ENCODE results near the gene DZANK1.

Gene DZANK1

GRCh38 chr20:18497603-18498002, 30.8 kb upstream of the DZANK1 start:
- H3K9me3 ChIP-seq (ENCODE audit: control insufficient read depth, low read length): no peaks in the 10 kb centered on the region
- no peak for DNase-seq
- peaks cover 6% of the 10 kb centered on the region for H3K4me1 ChIP-seq (ENCODE audit: control insufficient read depth, insufficient read depth, low read length, poor library complexity, severe bottlenecking)
- H3K4me3 ChIP-seq (ENCODE audit: insufficient read depth, low read depth, low read length, poor library complexity, severe bottlenecking): no peak overlapping the region
- no peaks in the 10 kb centered on the region for H3K36me3 ChIP-seq (ENCODE audit: control insufficient read depth, insufficient read depth, low read length)
- H3K27me3 ChIP-seq (replicated peaks; ENCODE audit: control insufficient read depth, insufficient read depth, low read length, poor library complexity, severe bottlenecking): no peaks in the 10 kb centered on the region
- peak overlapping the region; percentile 72 for H3K27ac ChIP-seq (ENCODE audit: insufficient read depth, low read length, poor library complexity, severe bottlenecking)

GRCh38 chr20:18496740-18497592, 30.1 kb upstream of the DZANK1 start, which contains the start of gene RBBP9:
RBBP9 (minus strand) TSS chr20:18497225; CDS start chr20:18497167, 58 bp downstream.
- peak; percentile 37 to 55 (median 54) for DNase-seq

GRCh38 chr20:18496042-18496441, 29.2 kb upstream of the DZANK1 start:
- H3K27ac ChIP-seq (ENCODE audit: insufficient read depth, low read length, poor library complexity, severe bottlenecking): no peak overlapping the region
- no peaks in the 10 kb centered on the region for H3K27me3 ChIP-seq (replicated peaks; ENCODE audit: control insufficient read depth, insufficient read depth, low read length, poor library complexity, severe bottlenecking)
- H3K4me3 ChIP-seq (ENCODE audit: insufficient read depth, low read depth, low read length, poor library complexity, severe bottlenecking): no peak overlapping the region
- no peaks in the 10 kb centered on the region for H3K9me3 ChIP-seq (ENCODE audit: control insufficient read depth, low read length)
- H3K4me1 ChIP-seq (ENCODE audit: control insufficient read depth, insufficient read depth, low read length, poor library complexity, severe bottlenecking): peaks cover 6% of the 10 kb centered on the region
- no peaks in the 10 kb centered on the region for H3K36me3 ChIP-seq (ENCODE audit: control insufficient read depth, insufficient read depth, low read length)
- no peak for DNase-seq

More at GRCh38 chr20:18496740-18497592, 30.1 kb upstream of the DZANK1 start, which contains the start of gene RBBP9:
- Histone ChIP-seq H3K4me1 (ENCODE audit: control insufficient read depth, insufficient read depth, low read length, poor library complexity, severe bottlenecking) (peaks cover 6% of the 10 kb centered on the region), H3K4me3 (ENCODE audit: insufficient read depth, low read depth, low read length, poor library complexity, severe bottlenecking) (peak within 1 kb of the TSS; percentile 92), H3K9me3 (ENCODE audit: control insufficient read depth, low read length) (no peaks in the 10 kb centered on the region), H3K36me3 (ENCODE audit: control insufficient read depth, insufficient read depth, low read length) (no peaks in the 10 kb centered on the region), H3K27me3 (replicated peaks; ENCODE audit: control insufficient read depth, insufficient read depth, low read length, poor library complexity, severe bottlenecking) (no peaks in the 10 kb centered on the region), H3K27ac (ENCODE audit: insufficient read depth, low read length, poor library complexity, severe bottlenecking) (peak within 1 kb of the TSS; percentile 72)

GRCh38 chr20:18488301-18488700, 21.5 kb upstream of the DZANK1 start:
- Histone ChIP-seq H3K4me1 (ENCODE audit: control insufficient read depth, insufficient read depth, low read length, poor library complexity, severe bottlenecking) (no peaks in the 10 kb centered on the region), H3K9me3 (ENCODE audit: control insufficient read depth, low read length) (no peaks in the 10 kb centered on the region), H3K27ac (ENCODE audit: insufficient read depth, low read length, poor library complexity, severe bottlenecking) (no peak overlapping the region), H3K4me3 (ENCODE audit: insufficient read depth, low read depth, low read length, poor library complexity, severe bottlenecking) (no peak overlapping the region), H3K36me3 (ENCODE audit: control insufficient read depth, insufficient read depth, low read length) (peaks cover 17% of the 10 kb centered on the region), H3K27me3 (replicated peaks; ENCODE audit: control insufficient read depth, insufficient read depth, low read length, poor library complexity, severe bottlenecking) (no peaks in the 10 kb centered on the region)
- no peak for DNase-seq

GRCh38 chr20:18481596-18481995, 14.8 kb upstream of the DZANK1 start:
- H3K27me3 ChIP-seq (replicated peaks; ENCODE audit: control insufficient read depth, insufficient read depth, low read length, poor library complexity, severe bottlenecking): no peaks in the 10 kb centered on the region
- H3K36me3 ChIP-seq (ENCODE audit: control insufficient read depth, insufficient read depth, low read length): peaks cover 53% of the 10 kb centered on the region
- H3K9me3 ChIP-seq (ENCODE audit: control insufficient read depth, low read length): no peaks in the 10 kb centered on the region
- no peaks in the 10 kb centered on the region for H3K4me1 ChIP-seq (ENCODE audit: control insufficient read depth, insufficient read depth, low read length, poor library complexity, severe bottlenecking)
- no peak for DNase-seq
- H3K4me3 ChIP-seq (ENCODE audit: insufficient read depth, low read depth, low read length, poor library complexity, severe bottlenecking): no peak overlapping the region
- H3K27ac ChIP-seq (ENCODE audit: insufficient read depth, low read length, poor library complexity, severe bottlenecking): no peak overlapping the region

- H3K36me3 ChIP-seq (ENCODE audit: control insufficient read depth, insufficient read depth, low read length): peaks cover 60% of the 10 kb centered on the region
- H3K4me1 ChIP-seq (ENCODE audit: control insufficient read depth, insufficient read depth, low read length, poor library complexity, severe bottlenecking): no peaks in the 10 kb centered on the region
Measured at GRCh38 chr20:18477821-18478220, 11.0 kb upstream of the DZANK1 start.

GRCh38 chr20:18477218-18477617, 10.4 kb upstream of the DZANK1 start:
- no peaks in the 10 kb centered on the region for H3K4me1 ChIP-seq (ENCODE audit: control insufficient read depth, insufficient read depth, low read length, poor library complexity, severe bottlenecking)
- H3K27ac ChIP-seq (ENCODE audit: insufficient read depth, low read length, poor library complexity, severe bottlenecking): no peak overlapping the region
- H3K4me3 ChIP-seq (ENCODE audit: insufficient read depth, low read depth, low read length, poor library complexity, severe bottlenecking): no peak overlapping the region
- H3K27me3 ChIP-seq (replicated peaks; ENCODE audit: control insufficient read depth, insufficient read depth, low read length, poor library complexity, severe bottlenecking): no peaks in the 10 kb centered on the region
- H3K9me3 ChIP-seq (ENCODE audit: control insufficient read depth, low read length): no peaks in the 10 kb centered on the region
- H3K36me3 ChIP-seq (ENCODE audit: control insufficient read depth, insufficient read depth, low read length): peaks cover 55% of the 10 kb centered on the region
- DNase-seq: no peak

More at GRCh38 chr20:18477821-18478220, 11.0 kb upstream of the DZANK1 start:
- DNase-seq: no peak
- Histone ChIP-seq H3K9me3 (ENCODE audit: control insufficient read depth, low read length) (no peaks in the 10 kb centered on the region), H3K27ac (ENCODE audit: insufficient read depth, low read length, poor library complexity, severe bottlenecking) (no peak overlapping the region), H3K27me3 (replicated peaks; ENCODE audit: control insufficient read depth, insufficient read depth, low read length, poor library complexity, severe bottlenecking) (no peaks in the 10 kb centered on the region), H3K4me3 (ENCODE audit: insufficient read depth, low read depth, low read length, poor library complexity, severe bottlenecking) (no peak overlapping the region)

GRCh38 chr20:18466574-18466893, 296 bp downstream of the DZANK1 start:
- Histone ChIP-seq H3K4me3 (ENCODE audit: insufficient read depth, low read depth, low read length, poor library complexity, severe bottlenecking) (peak overlapping the region; percentile 72), H3K27me3 (replicated peaks; ENCODE audit: control insufficient read depth, insufficient read depth, low read length, poor library complexity, severe bottlenecking) (no peaks in the 10 kb centered on the region), H3K9me3 (ENCODE audit: control insufficient read depth, low read length) (no peaks in the 10 kb centered on the region), H3K36me3 (ENCODE audit: control insufficient read depth, insufficient read depth, low read length) (peaks cover 5% of the 10 kb centered on the region), H3K27ac (ENCODE audit: insufficient read depth, low read length, poor library complexity, severe bottlenecking) (peak overlapping the region; percentile 86), H3K4me1 (ENCODE audit: control insufficient read depth, insufficient read depth, low read length, poor library complexity, severe bottlenecking) (peaks cover 8% of the 10 kb centered on the region)
- no peak for DNase-seq

GRCh38 chr20:18465536-18466200, 1.2 kb downstream of the DZANK1 start:
- DNase-seq: no peak
- Histone ChIP-seq H3K9me3 (ENCODE audit: control insufficient read depth, low read length) (no peaks in the 10 kb centered on the region), H3K4me1 (ENCODE audit: control insufficient read depth, insufficient read depth, low read length, poor library complexity, severe bottlenecking) (peaks cover 8% of the 10 kb centered on the region), H3K36me3 (ENCODE audit: control insufficient read depth, insufficient read depth, low read length) (no peaks in the 10 kb centered on the region), H3K4me3 (ENCODE audit: insufficient read depth, low read depth, low read length, poor library complexity, severe bottlenecking) (no peak overlapping the region), H3K27ac (ENCODE audit: insufficient read depth, low read length, poor library complexity, severe bottlenecking) (peak overlapping the region; percentile 20), H3K27me3 (replicated peaks; ENCODE audit: control insufficient read depth, insufficient read depth, low read length, poor library complexity, severe bottlenecking) (no peaks in the 10 kb centered on the region)

GRCh38 chr20:18456600-18456999, 10.2 kb downstream of the DZANK1 start:
- Histone ChIP-seq H3K9me3 (ENCODE audit: control insufficient read depth, low read length) (no peaks in the 10 kb centered on the region), H3K27me3 (replicated peaks; ENCODE audit: control insufficient read depth, insufficient read depth, low read length, poor library complexity, severe bottlenecking) (no peaks in the 10 kb centered on the region), H3K4me3 (ENCODE audit: insufficient read depth, low read depth, low read length, poor library complexity, severe bottlenecking) (no peak overlapping the region), H3K4me1 (ENCODE audit: control insufficient read depth, insufficient read depth, low read length, poor library complexity, severe bottlenecking) (no peaks in the 10 kb centered on the region), H3K36me3 (ENCODE audit: control insufficient read depth, insufficient read depth, low read length) (no peaks in the 10 kb centered on the region), H3K27ac (ENCODE audit: insufficient read depth, low read length, poor library complexity, severe bottlenecking) (no peak overlapping the region)
- DNase-seq: no peak

Data from effector memory CD4-positive, alpha-beta T cell (primary cell).